Superior temporal gyrus (tissue), 1 donor: Measurements from ENCODE around the gene HMGXB3.

Source experiments
- DNase-seq: peaks from one replicate; pipeline ENCODE4 v3.0.0-alpha.2; 2016; ENCODE audit errors: extremely low spot score

Gene HMGXB3

GRCh38 chr5:150051657-150052195, 51.2 kb downstream of the HMGXB3 start:
- no peak for DNase-seq

DNA sequence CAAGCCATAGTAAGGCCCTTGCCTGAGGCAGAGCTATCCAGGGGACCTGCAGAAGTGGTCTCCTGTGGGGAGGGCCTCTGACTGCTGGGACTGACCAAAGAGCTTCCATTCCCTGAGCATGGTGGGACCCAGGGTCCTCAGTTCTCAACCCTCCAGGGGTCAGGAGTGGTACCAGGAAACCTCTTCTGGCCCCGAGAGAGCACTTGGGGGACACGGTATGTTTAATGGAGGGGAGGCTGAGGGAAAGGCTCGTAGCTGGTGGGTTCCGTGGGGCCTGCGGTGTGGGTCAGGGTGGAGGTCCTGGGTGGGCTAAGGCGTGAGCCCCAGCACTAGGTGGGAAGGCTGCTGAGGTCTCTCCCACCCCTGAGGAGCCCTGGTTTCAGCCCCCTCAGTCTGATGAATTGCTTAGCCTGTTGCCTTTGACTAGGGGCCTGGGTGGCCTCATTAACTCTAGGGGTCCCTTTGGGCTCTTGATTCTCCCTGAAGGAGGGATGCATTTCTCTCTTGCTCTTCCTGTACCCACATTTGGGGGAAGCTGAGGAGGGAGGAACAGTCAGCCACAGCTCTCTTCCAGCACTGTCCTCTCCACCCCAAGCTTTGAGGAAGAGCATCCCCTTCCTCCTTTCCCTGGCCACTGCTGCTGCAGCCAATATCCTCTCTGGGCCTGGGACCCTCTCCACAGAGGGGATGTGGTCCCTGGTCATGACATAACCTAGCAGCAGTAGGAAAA, 51.9 kb downstream of the HMGXB3 start:
- no peak for DNase-seq

- DNase-seq: no peak
These were observed 52.6 kb downstream of the HMGXB3 start for GRCh38 chr5:150052956-150053712.

- no peak for DNase-seq
These were observed 53.3 kb downstream of the HMGXB3 start for GRCh38 chr5:150053713-150054392.

- no peak for DNase-seq
These were observed 54.0 kb downstream of the HMGXB3 start for GRCh38 chr5:150054569-150054968.

DNA sequence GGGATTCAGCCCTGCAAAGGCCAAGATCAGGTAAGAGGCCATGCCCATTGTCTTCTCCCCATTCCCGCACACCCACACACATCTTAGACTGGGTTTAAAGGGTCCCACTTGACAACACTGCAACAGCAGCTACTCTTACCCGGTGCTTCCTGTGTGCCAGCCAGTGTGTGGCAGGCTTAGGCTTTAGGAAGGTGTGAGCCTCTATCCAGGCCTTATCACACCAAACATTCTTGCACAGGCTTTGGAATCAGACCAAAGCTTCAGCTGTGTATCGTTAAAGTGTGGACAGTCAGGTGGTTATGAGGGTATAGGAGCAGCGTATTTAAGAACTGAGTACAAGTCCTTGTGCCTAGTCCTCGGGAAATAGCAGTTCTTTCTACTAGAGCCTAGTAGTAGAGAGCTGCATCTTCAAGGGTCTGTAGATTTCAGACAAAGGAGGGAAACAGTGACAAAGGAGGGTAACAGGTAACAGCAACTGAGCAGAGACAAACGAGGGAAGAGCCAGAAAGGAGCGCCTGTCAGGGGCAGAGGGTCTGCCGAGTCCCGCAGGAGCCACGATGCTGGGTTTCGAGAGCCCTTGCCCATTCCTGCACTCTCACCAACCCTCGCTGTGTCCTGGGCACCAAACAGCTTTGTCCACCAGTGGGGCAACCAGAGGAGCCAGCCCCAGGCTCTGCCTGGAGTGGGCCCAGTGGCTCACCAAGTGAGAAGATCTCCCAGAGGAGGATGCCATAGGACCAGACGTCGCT, 55.0 kb downstream of the HMGXB3 start:
- no peak for DNase-seq

DNA sequence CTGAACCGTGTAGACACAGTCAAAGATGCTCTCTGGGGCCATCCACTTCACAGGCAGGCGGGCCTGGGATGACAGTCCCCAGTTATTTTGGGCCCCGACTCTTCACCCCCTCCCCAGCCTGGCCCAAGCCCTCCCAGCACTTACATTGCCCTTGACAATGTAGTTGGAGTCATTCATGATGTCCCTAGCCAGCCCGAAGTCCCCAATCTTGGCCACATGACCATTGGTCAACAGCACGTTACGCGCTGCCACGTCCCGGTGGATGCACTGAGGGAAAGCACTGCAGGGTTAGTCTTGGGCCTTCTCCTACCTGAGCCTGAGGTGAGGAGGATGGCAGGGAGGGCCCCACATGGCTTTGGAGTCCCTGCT, 55.5 kb downstream of the HMGXB3 start:
- no peak for DNase-seq

DNA sequence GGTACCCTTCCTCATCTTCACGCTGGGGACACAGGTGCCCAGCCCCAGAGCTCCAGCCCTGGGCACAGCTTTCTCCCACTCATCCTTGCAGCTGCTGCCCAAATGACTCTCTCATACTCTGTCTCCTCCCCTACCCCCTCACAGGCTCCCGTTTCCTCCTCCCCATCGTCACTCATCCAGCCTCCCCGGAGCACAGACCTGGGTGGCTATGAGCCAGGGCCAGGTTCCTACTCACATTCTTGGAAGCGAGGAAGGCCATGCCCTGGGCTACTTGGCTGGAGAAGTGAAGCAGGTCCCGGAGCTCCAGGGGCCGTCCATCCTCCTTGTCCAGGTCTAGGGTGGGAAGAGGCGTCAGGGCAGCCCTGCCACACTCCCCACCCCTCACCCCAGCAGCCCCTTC, 56.5 kb downstream of the HMGXB3 start:
- DNase-seq: no peak

DNA sequence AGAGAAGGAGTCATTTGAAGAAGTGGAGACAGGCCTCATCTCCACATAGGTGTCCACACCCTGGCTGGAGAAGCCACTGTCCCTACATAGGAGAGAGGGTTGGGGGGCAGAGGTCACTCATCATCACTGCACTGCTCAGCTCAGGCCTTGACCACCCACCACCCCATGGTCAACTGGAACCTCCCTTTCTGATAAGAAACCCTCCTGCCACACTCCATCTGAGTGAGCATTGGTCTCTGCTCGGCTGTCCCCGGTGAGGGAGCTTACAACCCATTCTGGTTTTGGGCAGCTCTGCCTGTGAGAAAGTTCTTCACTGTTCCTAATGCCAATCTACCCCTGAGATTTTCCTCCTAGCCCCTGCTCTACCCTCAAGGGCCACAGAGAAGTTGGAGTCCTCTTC, 57.0 kb downstream of the HMGXB3 start:
- no peak for DNase-seq

DNA sequence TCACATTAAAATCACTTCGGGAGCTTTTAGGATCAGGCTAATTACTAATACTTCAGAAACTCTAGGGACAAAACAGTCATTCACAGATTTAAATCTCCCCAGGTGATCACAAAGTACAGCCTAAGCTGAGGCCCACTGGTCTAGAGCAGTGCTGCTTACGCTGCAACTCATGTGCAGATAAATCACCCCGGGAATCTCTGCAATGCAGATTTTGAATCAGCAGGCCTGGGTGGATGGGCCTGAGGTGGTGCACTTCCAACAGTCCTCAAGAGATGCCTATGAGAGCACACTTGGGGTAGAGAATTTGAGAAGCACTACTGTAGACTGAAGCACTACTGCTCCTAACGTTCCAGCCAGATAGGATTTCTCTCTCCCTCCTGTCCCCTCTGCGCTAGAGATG, 57.5 kb downstream of the HMGXB3 start:
- DNase-seq: no peak

DNA sequence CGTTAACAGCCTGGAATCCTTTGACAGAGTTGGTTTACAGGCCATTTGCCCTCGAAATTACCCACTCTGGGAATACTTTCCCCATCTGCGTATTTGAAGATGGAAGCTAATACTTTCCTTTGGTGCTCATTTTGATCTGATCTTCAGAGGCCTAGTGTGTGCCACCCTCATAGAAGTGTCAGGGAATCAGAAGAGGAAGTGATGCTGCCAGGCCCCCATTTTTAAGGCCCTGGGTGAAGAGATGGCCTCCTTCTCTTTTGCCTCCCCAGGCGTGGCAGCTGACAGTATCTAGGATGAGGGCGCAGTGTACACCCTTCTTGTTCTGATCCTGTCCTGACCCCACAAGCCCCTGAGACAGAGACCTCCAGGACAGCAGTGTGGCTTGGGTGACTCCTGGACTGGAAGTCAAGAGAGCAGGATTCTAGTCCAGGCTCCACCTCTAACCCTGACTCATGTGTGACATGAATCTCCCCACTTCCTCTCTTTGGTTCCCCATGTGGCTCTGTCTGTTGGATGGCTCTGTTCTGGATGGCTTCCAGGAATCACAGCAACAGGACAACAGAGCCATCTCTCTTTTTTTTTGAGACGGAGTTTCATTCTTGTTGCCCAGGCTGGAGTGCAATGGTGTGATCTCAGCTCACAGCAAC, 58.1 kb downstream of the HMGXB3 start:
- DNase-seq: peak; percentile 46

GRCh38 chr5:150059623-150060022, 59.1 kb downstream of the HMGXB3 start:
- DNase-seq: no peak

- DNase-seq: no peak
These were observed 59.9 kb downstream of the HMGXB3 start for GRCh38 chr5:150060471-150060870.

GRCh38 chr5:150061538-150061995, 61.0 kb downstream of the HMGXB3 start:
- DNase-seq: no peak

GRCh38 chr5:150062216-150062922, 61.8 kb downstream of the HMGXB3 start:
- DNase-seq: no peak

DNA sequence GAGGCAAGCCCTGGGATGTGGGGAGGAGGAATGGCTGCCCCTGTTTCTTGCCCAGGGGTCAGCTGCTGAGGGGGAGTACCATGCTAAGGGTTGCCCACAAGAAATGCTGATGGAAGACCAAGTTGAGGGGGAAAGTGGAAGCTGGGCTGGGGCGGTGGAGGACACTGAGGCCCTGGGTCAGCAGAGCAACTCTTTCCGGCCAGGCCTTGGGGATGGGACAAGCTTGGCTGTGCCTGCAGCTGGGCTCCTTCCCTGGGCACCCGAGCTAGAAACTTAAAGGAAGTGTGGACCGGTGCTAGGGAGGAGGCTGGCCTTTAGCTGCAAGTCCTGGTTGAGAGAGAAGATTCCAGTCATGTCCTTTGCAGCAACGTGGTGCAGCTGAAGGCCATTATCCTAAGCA, 63.1 kb downstream of the HMGXB3 start:
- DNase-seq: no peak

DNA sequence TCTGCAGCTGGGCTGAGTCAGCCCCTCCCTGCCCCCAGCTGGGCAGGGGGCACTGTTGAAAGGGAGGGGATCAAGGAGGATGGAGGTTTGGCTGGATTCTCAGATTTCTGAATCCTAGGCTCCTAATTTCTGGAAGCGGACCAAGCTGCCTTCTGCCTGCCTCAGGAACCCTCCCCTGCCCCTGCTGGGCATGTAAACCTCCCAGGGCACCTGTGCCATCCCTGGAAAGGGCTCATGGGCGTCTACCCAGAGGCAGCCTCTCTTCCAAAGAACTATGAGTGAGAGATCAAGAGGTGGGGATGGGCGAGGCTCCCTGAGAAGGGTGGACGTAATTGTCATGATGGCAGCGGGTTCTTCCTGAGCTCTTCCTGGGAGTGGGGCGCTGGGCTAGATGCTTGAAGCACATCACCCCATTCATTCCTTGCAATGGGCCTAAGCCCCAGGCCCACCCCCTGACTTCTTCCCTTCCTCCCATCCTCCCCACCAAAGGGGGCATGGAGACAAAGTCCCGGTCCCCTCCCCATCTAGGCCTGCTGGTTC, 64.2 kb downstream of the HMGXB3 start:
- no peak for DNase-seq

- no peak for DNase-seq
These were observed 64.8 kb downstream of the HMGXB3 start for GRCh38 chr5:150065346-150065745.

GRCh38 chr5:150065886-150066285, 65.3 kb downstream of the HMGXB3 start:
- no peak for DNase-seq

DNA sequence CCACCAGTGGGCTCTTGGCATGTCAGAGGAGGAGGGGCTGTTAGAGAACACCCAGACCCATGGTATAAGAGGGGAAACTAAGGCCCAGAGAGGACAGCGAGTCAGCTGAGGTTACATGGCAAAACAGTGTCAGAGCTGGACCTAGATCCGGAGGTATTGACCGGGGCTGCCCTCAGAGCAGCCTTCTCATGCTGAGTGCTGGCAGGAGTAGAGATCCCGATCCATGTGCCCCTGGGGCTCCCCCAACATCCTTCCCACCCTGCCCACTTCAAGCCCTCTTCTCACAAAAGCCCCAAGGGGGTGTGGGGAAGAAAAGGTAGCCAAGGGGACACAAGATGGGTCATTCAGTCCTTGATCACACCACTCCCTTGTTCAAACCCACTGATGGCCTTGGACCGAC, 65.9 kb downstream of the HMGXB3 start:
- no peak for DNase-seq
